ENCODE measurements around the gene LLGL2. TPM values are rescaled to one million over a fixed set of nuclear protein-coding genes. Genes with fewer than 3 reads are reported as not detected.

The LLGL2 gene
- total RNA-seq, 1 donor from 2014 or later: 3.3 TPM

DNA sequence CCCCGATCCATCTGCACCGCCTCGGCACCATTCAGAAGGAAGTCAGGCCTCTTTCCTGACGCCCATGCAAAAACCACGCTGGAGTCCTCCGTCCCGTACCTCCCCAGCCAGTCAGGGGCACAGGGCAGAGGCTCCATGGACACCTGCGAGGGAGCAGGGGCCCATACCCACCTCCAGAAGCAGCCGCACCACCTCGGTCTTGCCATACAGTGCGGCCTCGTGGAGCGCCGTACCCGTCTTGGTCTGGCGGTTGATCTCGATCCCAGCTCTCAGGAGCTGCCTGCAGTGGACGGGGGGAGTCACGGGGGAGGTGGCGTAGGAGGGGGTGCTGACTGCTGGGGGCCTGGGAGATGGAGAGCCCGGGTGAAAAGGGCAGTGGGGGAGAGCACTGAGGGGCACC lies 19.4 kb upstream of the LLGL2 start:
- Mint-ChIP-seq H3K36me3 (ENCODE audit: unreplicated experiment) (peaks cover 9% of the 10 kb centered on the region), H3K27ac (ENCODE audit: unreplicated experiment) (no peak overlapping the region), H3K9me3 (ENCODE audit: unreplicated experiment) (no peaks in the 10 kb centered on the region), H3K4me3 (ENCODE audit: unreplicated experiment) (no peak overlapping the region), H3K4me1 (ENCODE audit: unreplicated experiment) (peaks cover 13% of the 10 kb centered on the region), H3K27me3 (ENCODE audit: unreplicated experiment) (no peaks in the 10 kb centered on the region)
- TF ChIP-seq, protein P1, sequence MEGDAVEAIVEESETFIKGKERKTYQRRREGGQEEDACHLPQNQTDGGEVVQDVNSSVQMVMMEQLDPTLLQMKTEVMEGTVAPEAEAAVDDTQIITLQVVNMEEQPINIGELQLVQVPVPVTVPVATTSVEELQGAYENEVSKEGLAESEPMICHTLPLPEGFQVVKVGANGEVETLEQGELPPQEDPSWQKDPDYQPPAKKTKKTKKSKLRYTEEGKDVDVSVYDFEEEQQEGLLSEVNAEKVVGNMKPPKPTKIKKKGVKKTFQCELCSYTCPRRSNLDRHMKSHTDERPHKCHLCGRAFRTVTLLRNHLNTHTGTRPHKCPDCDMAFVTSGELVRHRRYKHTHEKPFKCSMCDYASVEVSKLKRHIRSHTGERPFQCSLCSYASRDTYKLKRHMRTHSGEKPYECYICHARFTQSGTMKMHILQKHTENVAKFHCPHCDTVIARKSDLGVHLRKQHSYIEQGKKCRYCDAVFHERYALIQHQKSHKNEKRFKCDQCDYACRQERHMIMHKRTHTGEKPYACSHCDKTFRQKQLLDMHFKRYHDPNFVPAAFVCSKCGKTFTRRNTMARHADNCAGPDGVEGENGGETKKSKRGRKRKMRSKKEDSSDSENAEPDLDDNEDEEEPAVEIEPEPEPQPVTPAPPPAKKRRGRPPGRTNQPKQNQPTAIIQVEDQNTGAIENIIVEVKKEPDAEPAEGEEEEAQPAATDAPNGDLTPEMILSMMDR (IDR thresholded peaks at IDR 0.05): no peak
- no peak for DNase-seq (ENCODE audit: extremely low spot score, unreplicated experiment)

DNA sequence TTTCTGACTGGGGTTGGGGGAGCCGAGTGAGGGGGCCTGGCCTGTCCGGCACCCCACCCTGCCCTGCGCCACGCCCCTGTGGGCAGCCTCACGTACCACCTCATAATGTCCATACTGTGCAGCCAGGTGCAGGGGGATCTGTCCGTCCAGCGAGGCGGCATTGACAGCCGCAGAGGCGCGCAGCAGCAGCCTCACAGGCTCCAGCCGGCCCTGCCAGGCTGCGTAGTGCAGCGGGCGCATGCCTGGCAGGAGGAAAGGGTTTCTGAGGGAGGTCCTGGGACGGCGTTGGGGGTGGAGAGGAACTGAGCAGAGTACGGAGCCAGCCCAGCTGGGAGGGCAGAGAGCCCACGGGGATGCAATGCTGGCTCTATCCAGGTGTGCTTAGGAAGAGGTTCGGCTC lies 18.6 kb upstream of the LLGL2 start:
- no peaks in the 10 kb centered on the region for H3K9me3 Mint-ChIP-seq (ENCODE audit: unreplicated experiment)
- no peak for DNase-seq (ENCODE audit: extremely low spot score, unreplicated experiment)
- no peak overlapping the region for H3K4me3 Mint-ChIP-seq (ENCODE audit: unreplicated experiment)
- H3K36me3 Mint-ChIP-seq (ENCODE audit: unreplicated experiment): peaks cover 9% of the 10 kb centered on the region
- peaks cover 20% of the 10 kb centered on the region for H3K4me1 Mint-ChIP-seq (ENCODE audit: unreplicated experiment)
- H3K27ac Mint-ChIP-seq (ENCODE audit: unreplicated experiment): no peak overlapping the region
- no peaks in the 10 kb centered on the region for H3K27me3 Mint-ChIP-seq (ENCODE audit: unreplicated experiment)
- TF ChIP-seq, protein P1 (IDR thresholded peaks at IDR 0.05): no peak

DNA sequence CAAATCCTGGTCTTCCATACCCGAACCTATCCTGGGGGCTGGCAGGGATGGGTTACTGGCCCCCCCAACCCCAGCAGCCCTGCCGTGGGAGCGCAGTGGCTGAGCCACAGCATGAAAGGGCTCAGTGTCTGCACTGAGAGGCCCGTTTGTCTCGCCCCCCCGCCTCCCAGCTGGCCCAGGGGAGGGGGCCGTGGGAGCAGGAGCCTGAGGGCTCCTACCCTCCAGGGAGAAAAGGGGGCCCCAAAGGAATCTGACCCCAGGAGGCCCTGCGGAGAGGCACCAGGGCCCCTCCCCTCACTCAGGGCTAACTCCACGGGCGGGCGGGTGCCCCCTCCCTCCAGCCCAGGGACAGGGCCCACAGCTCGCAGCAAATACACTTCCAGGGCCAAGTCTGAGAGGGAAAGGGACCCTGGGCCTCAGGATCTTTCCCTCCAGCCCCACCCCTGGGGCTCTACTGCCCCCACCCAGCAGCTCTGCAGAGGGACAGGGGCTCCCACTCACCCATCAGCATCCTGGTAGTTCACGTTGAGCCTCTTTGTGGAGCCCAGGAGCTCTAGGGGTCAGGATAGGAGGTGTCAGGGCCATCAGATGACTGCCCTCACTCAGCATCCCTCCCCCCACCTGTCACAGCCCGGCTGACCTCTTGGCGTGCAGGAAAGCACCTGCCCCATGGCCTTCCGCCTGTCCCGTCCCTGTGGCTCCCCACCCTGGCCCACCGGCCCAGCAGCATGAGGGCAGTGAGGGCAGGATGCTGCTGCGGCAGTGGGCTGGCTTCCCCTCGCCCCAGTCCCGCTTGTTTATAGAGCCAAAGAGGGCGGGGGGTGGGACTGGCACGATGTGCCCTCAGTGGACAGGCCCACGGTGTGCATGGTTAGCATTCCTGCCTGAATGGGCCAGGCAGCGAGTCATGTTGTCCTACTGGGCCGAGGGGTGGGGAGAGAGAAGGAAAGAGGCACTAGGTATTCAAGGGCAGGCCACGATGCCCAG lies 17.5 kb upstream of the LLGL2 start:
- TF ChIP-seq, protein P1 (IDR thresholded peaks at IDR 0.05): no peak
- H3K4me1 Mint-ChIP-seq (ENCODE audit: unreplicated experiment): peaks cover 31% of the 10 kb centered on the region
- peaks cover 9% of the 10 kb centered on the region for H3K36me3 Mint-ChIP-seq (ENCODE audit: unreplicated experiment)
- DNase-seq (ENCODE audit: extremely low spot score, unreplicated experiment): no peak
- no peaks in the 10 kb centered on the region for H3K9me3 Mint-ChIP-seq (ENCODE audit: unreplicated experiment)
- no peak overlapping the region for H3K27ac Mint-ChIP-seq (ENCODE audit: unreplicated experiment)
- no peak overlapping the region for H3K4me3 Mint-ChIP-seq (ENCODE audit: unreplicated experiment)
- H3K27me3 Mint-ChIP-seq (ENCODE audit: unreplicated experiment): no peaks in the 10 kb centered on the region

DNA sequence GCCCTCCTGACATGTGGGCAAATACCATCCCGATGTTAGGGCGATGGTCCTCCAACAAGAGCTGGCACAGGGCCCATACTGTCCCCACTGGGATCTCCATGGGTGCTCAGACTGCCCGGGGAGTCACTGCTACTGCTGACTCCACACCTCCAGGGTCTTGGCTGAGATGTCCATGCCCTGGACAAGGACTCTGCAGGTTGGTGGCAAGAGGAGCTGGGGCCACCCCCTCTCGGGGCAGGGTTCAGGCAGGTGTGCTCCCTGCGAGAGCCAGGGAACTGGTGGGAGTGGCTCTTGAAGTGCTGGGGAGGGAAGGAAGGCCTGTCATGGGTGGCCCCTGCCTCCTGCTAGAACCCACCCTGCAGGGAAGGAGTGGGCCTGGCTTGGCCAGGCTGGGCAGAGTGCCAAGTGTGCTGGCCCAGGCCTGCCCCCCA lies 16.6 kb upstream of the LLGL2 start:
- Mint-ChIP-seq H3K36me3 (ENCODE audit: unreplicated experiment) (peaks cover 9% of the 10 kb centered on the region), H3K27me3 (ENCODE audit: unreplicated experiment) (no peaks in the 10 kb centered on the region), H3K4me3 (ENCODE audit: unreplicated experiment) (no peak overlapping the region), H3K27ac (ENCODE audit: unreplicated experiment) (no peak overlapping the region), H3K4me1 (ENCODE audit: unreplicated experiment) (peaks cover 37% of the 10 kb centered on the region), H3K9me3 (ENCODE audit: unreplicated experiment) (no peaks in the 10 kb centered on the region)
- TF ChIP-seq, protein P1 (IDR thresholded peaks at IDR 0.05): no peak
- no peak for DNase-seq (ENCODE audit: extremely low spot score, unreplicated experiment)

DNA sequence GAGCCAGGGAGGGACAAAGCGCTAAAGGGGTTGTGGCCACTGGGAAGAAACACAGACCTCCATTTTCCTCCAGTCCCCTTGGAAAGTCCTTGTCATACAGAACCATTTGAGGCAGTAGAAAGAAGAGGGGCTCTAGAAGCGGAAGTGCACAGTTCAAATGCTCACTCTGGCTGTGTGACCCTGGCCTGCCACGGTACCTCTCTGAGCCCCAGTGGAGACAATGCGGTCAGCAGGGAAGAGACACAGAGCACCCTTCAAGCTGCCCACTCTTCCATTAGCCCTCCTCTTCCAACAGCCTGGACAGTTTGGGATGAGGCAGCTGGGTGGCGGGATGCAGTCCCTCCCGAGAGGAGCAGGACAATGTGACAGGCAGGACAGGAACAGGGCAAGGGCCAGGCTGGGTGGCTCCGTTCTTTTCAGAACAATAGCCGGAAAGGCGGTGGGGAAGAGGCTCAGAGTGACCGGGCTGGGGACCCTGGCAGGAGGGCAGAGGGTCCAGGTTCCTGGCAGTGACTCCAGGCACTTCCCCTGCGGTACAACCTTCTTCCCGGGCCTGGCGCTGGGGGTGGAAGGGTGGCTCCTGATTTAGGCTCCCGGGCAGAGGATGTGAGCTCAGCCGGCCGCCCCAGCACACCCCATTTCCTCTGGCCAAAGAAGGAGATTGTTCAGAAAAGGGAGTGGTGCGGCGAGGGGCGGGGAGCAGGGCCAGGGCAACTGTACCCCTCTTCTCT lies 15.8 kb upstream of the LLGL2 start:
- peak overlapping the region; percentile 60 for H3K27ac Mint-ChIP-seq (ENCODE audit: unreplicated experiment)
- H3K4me1 Mint-ChIP-seq (ENCODE audit: unreplicated experiment): peaks cover 40% of the 10 kb centered on the region
- no peak overlapping the region for H3K4me3 Mint-ChIP-seq (ENCODE audit: unreplicated experiment)
- H3K36me3 Mint-ChIP-seq (ENCODE audit: unreplicated experiment): peaks cover 9% of the 10 kb centered on the region
- no peak for DNase-seq (ENCODE audit: extremely low spot score, unreplicated experiment)
- H3K9me3 Mint-ChIP-seq (ENCODE audit: unreplicated experiment): no peaks in the 10 kb centered on the region
- TF ChIP-seq, protein P1 (IDR thresholded peaks at IDR 0.05): no peak
- no peaks in the 10 kb centered on the region for H3K27me3 Mint-ChIP-seq (ENCODE audit: unreplicated experiment)
